ENCODE data around the gene TMC1.

DNA sequence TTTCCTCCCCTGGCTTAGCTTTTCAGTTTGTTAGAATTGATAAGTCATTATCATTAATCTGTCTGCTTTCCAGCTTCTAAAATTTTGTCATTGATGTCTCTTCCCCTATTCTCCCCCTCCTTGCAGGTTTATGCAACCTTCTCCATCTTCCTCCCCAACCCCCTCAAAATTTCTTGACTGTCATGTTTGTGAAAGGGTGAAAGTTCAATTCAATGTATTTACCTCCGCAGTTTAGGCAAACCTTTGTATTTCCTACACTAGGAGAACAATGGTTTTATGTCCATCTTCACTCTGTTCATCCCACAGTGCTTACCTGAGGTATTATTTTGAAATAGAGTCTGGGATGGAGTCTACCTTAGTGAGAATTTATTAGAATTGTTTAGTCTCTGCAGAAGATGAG lies 313.6 kb downstream of the TMC1 start:
- no peak for TF ChIP-seq SP3 (tag by site-specific recombination; IDR thresholded peaks at IDR 0.05)
- no peak for TF ChIP-seq YY2 (tag by site-specific recombination; IDR thresholded peaks at IDR 0.05)
- no peak for TF ChIP-seq GLIS1 (tag by site-specific recombination; IDR thresholded peaks at IDR 0.05)
- no peak for TF ChIP-seq KLF9 (tag by site-specific recombination; IDR thresholded peaks at IDR 0.05; ENCODE audit: low read depth)
- no peak for TF ChIP-seq CTCF (tag by site-specific recombination; IDR thresholded peaks at IDR 0.05)
- no peak for TF ChIP-seq ZNF692 (tag by site-specific recombination; IDR thresholded peaks at IDR 0.05)
- TF ChIP-seq ZNF785 (tag by site-specific recombination; IDR thresholded peaks at IDR 0.05), result no peak
- TF ChIP-seq ZFP41 (tag by site-specific recombination; IDR thresholded peaks at IDR 0.05; ENCODE audit: borderline replicate concordance), result no peak
